ENCODE data around the gene CAMTA1. TPM values are rescaled to one million over a fixed set of nuclear protein-coding genes. Genes with fewer than 3 reads are reported as not detected.

Gene CAMTA1
- total and polyA plus RNA-seq, 4 donors = 48.1 to 140 (median 52.3) TPM

- Histone ChIP-seq H3K27ac (ENCODE audit: low read depth in 1 of 2, low read length in 1 of 2) (no peak overlapping the region), H3K36me3 (ENCODE audit: control insufficient read depth in 4 of 4, insufficient read depth in 4 of 4, low read length in 4 of 4) (no peaks in the 10 kb centered on the region), H3K4me3 (no peak overlapping the region), H3K4me1 (ENCODE audit: control insufficient read depth in 5 of 5, insufficient read depth in 5 of 5, low read length in 5 of 5) (no peaks in the 10 kb centered on the region), H3K9me3 (ENCODE audit: control insufficient read depth in 4 of 4, insufficient read depth in 3 of 4, low read length in 3 of 4) (peaks cover 0 to 4% (median 0%) of the 10 kb centered on the region in 4 donors), H3K9ac (ENCODE audit: insufficient read depth in 1 of 2, low read length in 2 of 2) (no peak overlapping the region), H3K27me3 (ENCODE audit: control insufficient read depth in 3 of 3, insufficient read depth in 3 of 3, low read length in 2 of 3) (no peaks in the 10 kb centered on the region)
- DNase-seq (no peak), ATAC-seq (ENCODE audit: insufficient read depth, low FRiP score) (no peak)
- no peak for TF ChIP-seq CTCF (IDR thresholded peaks at IDR 0.05; ENCODE audit: control extremely low read depth, extremely low read depth)
- WGBS, 2 donors = 87 to 89% methylated on average over 10 of the region's 10 CpGs
These were observed 780.0 kb downstream of the CAMTA1 start for GRCh38 chr1:7565099-7565750.

- DNase-seq = no peak
- no peak for TF ChIP-seq CTCF (IDR thresholded peaks at IDR 0.05; ENCODE audit: control extremely low read depth, extremely low read depth)
- no peak overlapping the region for H3K27ac ChIP-seq (ENCODE audit: low read depth in 1 of 2, low read length in 1 of 2)
- 87 to 88% methylated on average over 16 of the region's 16 CpGs for WGBS, 2 donors
- H3K9me3 ChIP-seq (ENCODE audit: control insufficient read depth in 4 of 4, insufficient read depth in 3 of 4, low read length in 3 of 4) = peaks cover 0 to 4% (median 0%) of the 10 kb centered on the region in 4 donors
- H3K27me3 ChIP-seq (ENCODE audit: control insufficient read depth in 3 of 3, insufficient read depth in 3 of 3, low read length in 2 of 3) = no peaks in the 10 kb centered on the region
- H3K4me1 ChIP-seq (ENCODE audit: control insufficient read depth in 5 of 5, insufficient read depth in 5 of 5, low read length in 5 of 5) = no peaks in the 10 kb centered on the region
- no peak overlapping the region for H3K9ac ChIP-seq (ENCODE audit: insufficient read depth in 1 of 2, low read length in 2 of 2)
- ATAC-seq (ENCODE audit: insufficient read depth, low FRiP score) = no peak
- no peak overlapping the region for H3K4me3 ChIP-seq
- H3K36me3 ChIP-seq (ENCODE audit: control insufficient read depth in 4 of 4, insufficient read depth in 4 of 4, low read length in 4 of 4) = no peaks in the 10 kb centered on the region
These were observed 781.4 kb downstream of the CAMTA1 start for GRCh38 chr1:7566417-7567375.

GRCh38 chr1:7567376-7567775, 782.1 kb downstream of the CAMTA1 start:
- TF ChIP-seq CTCF (IDR thresholded peaks at IDR 0.05; ENCODE audit: control extremely low read depth, extremely low read depth) = no peak
- no peak for DNase-seq

More at GRCh38 chr1:7567376-7567775, 782.1 kb downstream of the CAMTA1 start:
- WGBS, 2 donors = 75 to 94% methylated on average over 3 of the region's 3 CpGs
- H3K4me1 ChIP-seq (ENCODE audit: control insufficient read depth in 5 of 5, insufficient read depth in 5 of 5, low read length in 5 of 5) = no peaks in the 10 kb centered on the region
- no peak overlapping the region for H3K27ac ChIP-seq (ENCODE audit: low read depth in 1 of 2, low read length in 1 of 2)
- H3K27me3 ChIP-seq (ENCODE audit: control insufficient read depth in 3 of 3, insufficient read depth in 3 of 3, low read length in 2 of 3) = no peaks in the 10 kb centered on the region
- H3K36me3 ChIP-seq (ENCODE audit: control insufficient read depth in 4 of 4, insufficient read depth in 4 of 4, low read length in 4 of 4) = no peaks in the 10 kb centered on the region
- H3K4me3 ChIP-seq = no peak overlapping the region
- H3K9ac ChIP-seq (ENCODE audit: insufficient read depth in 1 of 2, low read length in 2 of 2) = no peak overlapping the region
- H3K9me3 ChIP-seq (ENCODE audit: control insufficient read depth in 4 of 4, insufficient read depth in 3 of 4, low read length in 3 of 4) = peaks cover 0 to 4% (median 0%) of the 10 kb centered on the region in 4 donors
- ATAC-seq (ENCODE audit: insufficient read depth, low FRiP score) = no peak

Measured in lung (tissue), 12 donors.